ENCODE data around the gene CIAO3. TPM values are rescaled to one million over a fixed set of nuclear protein-coding genes. Genes with fewer than 3 reads are reported as not detected.

CIAO3 gene
- total RNA-seq, 2 experiments from 2014 or later: 33.3 to 38.2 TPM

DNA sequence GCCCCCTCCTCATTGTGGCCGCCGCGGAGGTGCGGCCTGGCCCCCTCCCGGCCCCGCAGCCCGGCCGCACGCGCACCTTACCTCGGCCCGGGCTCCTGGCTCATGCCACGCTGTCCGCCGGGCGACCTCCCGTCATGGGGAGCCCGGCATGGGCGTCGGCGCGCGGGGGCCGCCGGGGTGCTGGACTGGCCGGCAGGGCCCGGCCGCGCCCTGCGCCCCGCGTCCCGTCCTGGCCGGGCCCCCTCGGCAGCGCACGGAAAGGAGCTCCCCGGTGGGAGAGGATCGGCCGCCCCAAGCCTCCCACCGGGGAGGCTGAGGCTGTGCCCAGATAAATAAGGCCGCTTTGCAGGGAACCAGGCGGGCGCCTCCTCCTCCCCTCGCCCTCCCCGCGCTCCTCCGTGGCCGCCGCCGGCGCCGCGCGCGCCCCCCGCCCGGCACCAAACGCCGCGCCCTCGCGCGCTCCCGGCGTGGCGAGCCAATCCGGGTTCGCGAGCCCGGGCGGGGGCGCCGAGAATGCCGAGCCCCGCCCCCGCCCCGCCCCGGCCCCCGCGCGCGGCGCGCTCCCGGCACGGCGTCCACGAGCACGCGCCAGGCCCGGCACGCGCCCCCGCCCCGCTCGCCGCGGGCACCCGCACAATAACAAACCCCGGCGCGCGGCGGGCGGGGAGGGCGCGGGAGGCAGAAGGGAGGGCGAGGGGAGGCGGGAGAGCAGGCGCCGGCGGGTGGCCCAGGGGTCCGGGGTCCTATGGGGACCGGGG is 35.2 kb downstream of the CIAO3 start, which contains the start of gene FBXL16:
Gene FBXL16, minus strand, starts transcription at position 371 of the 758 bp plus-strand sequence. CDS start 8,396 bp downstream, outside the sequence.
- POLR2A ChIA-PET: no interaction called here

DNA sequence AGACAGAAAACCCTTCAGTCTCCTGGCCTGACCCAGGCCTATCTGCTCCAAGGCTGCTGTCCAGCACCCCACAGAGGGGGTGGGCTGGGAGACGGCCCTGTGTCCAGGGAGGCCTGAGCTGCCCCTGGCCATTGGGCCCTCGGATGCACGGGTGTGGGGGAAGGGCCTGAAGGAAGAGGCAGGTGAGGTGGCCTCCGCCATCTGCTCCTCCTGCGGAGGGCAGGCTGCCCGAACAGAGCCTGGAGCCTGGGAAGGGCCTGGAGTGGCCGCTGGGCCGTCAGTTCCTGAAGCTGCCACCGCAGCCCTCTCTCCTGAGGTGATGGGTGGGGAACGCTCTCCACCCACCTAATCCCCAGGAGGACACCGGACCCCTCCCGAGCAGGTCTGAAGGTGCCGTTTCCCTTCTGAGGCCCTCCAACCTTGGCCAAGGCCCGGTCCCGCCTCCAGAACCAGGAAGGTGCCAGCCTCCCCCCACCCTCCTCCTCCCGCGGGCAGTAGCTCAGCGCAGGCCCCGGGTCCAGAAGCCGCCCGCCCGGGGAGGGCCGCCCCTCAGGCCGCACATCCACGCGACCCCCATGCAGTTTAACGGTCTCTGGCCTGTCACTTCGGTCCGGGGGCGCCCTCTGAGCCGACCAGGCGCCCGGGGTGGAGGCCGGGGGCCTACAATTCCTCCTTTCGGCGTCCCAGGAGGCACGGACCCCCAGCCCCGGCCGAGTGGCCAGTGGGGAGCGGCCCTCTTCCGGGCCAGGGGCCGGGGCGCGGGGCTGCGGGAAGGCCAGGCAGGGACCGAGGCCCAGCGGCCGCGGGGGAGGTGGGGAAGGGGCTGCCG is 36.0 kb downstream of the CIAO3 start:
- Histone ChIP-seq H3K4me3 (ENCODE audit: low read length) (no peak overlapping the region), H3K9me3 (ENCODE audit: control insufficient read depth in 1 of 2, insufficient read depth in 1 of 2, low read length in 2 of 2) (peaks cover 0 to 69% of the 10 kb centered on the region in 2 experiments), H3K36me3 (ENCODE audit: insufficient read depth, low read length) (no peaks in the 10 kb centered on the region), H3K27me3 (ENCODE audit: control insufficient read depth in 1 of 2, insufficient read depth in 2 of 2, low read length in 2 of 2) (peaks cover 75 to 76% of the 10 kb centered on the region in 2 experiments), H3K27ac (ENCODE audit: low read depth in 1 of 2, low read length in 2 of 2) (no peak overlapping the region), H3K4me1 (ENCODE audit: insufficient read depth, low read length) (peaks cover 47% of the 10 kb centered on the region)
- H3K4me3 Mint-ChIP-seq: no peak overlapping the region
- POLR2A ChIA-PET: interaction anchor here (1.0 to 1.6 kb wide), 3 partner anchors 9 to 24 kb away, joined by 3 to 10 read pairs (median 4); partner anchors contain the start of genes ANTKMT and STUB1
- H3K27me3 Mint-ChIP-seq: peaks cover 56% of the 10 kb centered on the region
- H3K36me3 Mint-ChIP-seq (ENCODE audit: low read depth): no peaks in the 10 kb centered on the region
- no peak overlapping the region for H3K27ac Mint-ChIP-seq
- no peak for DNase-seq
- CTCF ChIA-PET: no interaction called here
- ATAC-seq (ENCODE audit: poor library complexity): no peak
- intact Hi-C loops (cut with DNase I, micrococcal nuclease): no loop called here
- TF ChIP-seq, protein P1, sequence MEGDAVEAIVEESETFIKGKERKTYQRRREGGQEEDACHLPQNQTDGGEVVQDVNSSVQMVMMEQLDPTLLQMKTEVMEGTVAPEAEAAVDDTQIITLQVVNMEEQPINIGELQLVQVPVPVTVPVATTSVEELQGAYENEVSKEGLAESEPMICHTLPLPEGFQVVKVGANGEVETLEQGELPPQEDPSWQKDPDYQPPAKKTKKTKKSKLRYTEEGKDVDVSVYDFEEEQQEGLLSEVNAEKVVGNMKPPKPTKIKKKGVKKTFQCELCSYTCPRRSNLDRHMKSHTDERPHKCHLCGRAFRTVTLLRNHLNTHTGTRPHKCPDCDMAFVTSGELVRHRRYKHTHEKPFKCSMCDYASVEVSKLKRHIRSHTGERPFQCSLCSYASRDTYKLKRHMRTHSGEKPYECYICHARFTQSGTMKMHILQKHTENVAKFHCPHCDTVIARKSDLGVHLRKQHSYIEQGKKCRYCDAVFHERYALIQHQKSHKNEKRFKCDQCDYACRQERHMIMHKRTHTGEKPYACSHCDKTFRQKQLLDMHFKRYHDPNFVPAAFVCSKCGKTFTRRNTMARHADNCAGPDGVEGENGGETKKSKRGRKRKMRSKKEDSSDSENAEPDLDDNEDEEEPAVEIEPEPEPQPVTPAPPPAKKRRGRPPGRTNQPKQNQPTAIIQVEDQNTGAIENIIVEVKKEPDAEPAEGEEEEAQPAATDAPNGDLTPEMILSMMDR (IDR thresholded peaks at IDR 0.05): no peak
- no peaks in the 10 kb centered on the region for H3K4me1 Mint-ChIP-seq (ENCODE audit: low read depth)
- no peaks in the 10 kb centered on the region for H3K9me3 Mint-ChIP-seq

More for the DNA sequence above, 35.2 kb downstream of the CIAO3 start, which contains the start of gene FBXL16:
- ATAC-seq (ENCODE audit: poor library complexity) (peak; percentile 30), DNase-seq (peak in 1 of 14 experiments; percentile 39)
- Mint-ChIP-seq H3K27me3 (peaks cover 63% of the 10 kb centered on the region), H3K4me3 (peak within 1 kb of the TSS; percentile 45), H3K4me1 (ENCODE audit: low read depth) (no peaks in the 10 kb centered on the region), H3K36me3 (ENCODE audit: low read depth) (no peaks in the 10 kb centered on the region), H3K9me3 (no peaks in the 10 kb centered on the region), H3K27ac (no peak within 1 kb of the TSS)
- H3K27me3 ChIP-seq (ENCODE audit: control insufficient read depth in 1 of 2, insufficient read depth in 2 of 2, low read length in 2 of 2): peaks cover 83 to 84% of the 10 kb centered on the region in 2 experiments
- H3K9me3 ChIP-seq (ENCODE audit: control insufficient read depth in 1 of 2, insufficient read depth in 1 of 2, low read length in 2 of 2): peaks cover 0 to 68% of the 10 kb centered on the region in 2 experiments
- H3K36me3 ChIP-seq (ENCODE audit: insufficient read depth, low read length): no peaks in the 10 kb centered on the region
- CTCF ChIA-PET: no interaction called here
- TF ChIP-seq, protein P1 (IDR thresholded peaks at IDR 0.05): no peak
- no peak within 1 kb of the TSS for H3K27ac ChIP-seq (ENCODE audit: low read depth in 1 of 2, low read length in 2 of 2)
- peaks cover 38% of the 10 kb centered on the region for H3K4me1 ChIP-seq (ENCODE audit: insufficient read depth, low read length)
- intact Hi-C loops (cut with DNase I, micrococcal nuclease): no loop called here
- H3K4me3 ChIP-seq (ENCODE audit: low read length): no peak within 1 kb of the TSS

DNA sequence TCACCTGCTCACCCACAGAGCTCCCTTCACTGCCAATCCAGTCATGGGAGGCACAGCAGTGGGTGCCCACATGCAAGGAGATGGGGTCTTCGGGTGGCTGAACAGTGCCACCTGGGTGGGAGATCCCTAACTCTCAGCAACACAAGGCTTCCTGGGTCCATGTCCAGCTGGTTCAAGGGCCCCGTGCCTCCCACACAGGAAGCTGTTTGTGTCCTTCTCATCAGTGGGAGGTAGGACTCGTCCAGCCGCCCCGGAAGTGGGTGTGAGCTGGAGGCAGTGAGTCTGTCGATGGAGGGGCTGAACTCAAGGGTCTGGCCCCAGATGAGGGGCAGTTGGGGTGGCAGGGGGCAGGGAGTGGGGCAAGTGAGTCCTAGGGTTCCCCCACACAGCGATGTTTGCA is 36.8 kb downstream of the CIAO3 start:
- ChIA-PET POLR2A (interaction anchor here (1.0 to 1.6 kb wide), 3 partner anchors 9 to 24 kb away, joined by 3 to 10 read pairs (median 4); partner anchors contain the start of genes ANTKMT and STUB1), CTCF (no interaction called here)
- TF ChIP-seq, protein P1 (IDR thresholded peaks at IDR 0.05): no peak
- ATAC-seq (ENCODE audit: poor library complexity): no peak
- Mint-ChIP-seq H3K4me1 (ENCODE audit: low read depth) (no peaks in the 10 kb centered on the region), H3K4me3 (no peak overlapping the region), H3K27ac (no peak overlapping the region), H3K9me3 (no peaks in the 10 kb centered on the region), H3K36me3 (ENCODE audit: low read depth) (no peaks in the 10 kb centered on the region), H3K27me3 (peaks cover 48% of the 10 kb centered on the region)
- no peak for DNase-seq
- Histone ChIP-seq H3K36me3 (ENCODE audit: insufficient read depth, low read length) (no peaks in the 10 kb centered on the region), H3K9me3 (ENCODE audit: control insufficient read depth in 1 of 2, insufficient read depth in 1 of 2, low read length in 2 of 2) (peaks cover 0 to 62% of the 10 kb centered on the region in 2 experiments), H3K4me3 (ENCODE audit: low read length) (no peak overlapping the region), H3K4me1 (ENCODE audit: insufficient read depth, low read length) (peaks cover 54% of the 10 kb centered on the region), H3K27me3 (ENCODE audit: control insufficient read depth in 1 of 2, insufficient read depth in 2 of 2, low read length in 2 of 2) (peaks cover 68 to 72% of the 10 kb centered on the region in 2 experiments), H3K27ac (ENCODE audit: low read depth in 1 of 2, low read length in 2 of 2) (no peak overlapping the region)
- intact Hi-C loops (cut with DNase I, micrococcal nuclease): no loop called here
